Hepatocyte (in vitro differentiated cells): ENCODE data around the gene SLC7A14. TPM values are rescaled to one million over a fixed set of nuclear protein-coding genes. Genes with fewer than 3 reads are reported as not detected.

ENCODE experiments used
- DNase-seq: peaks from one replicate; pipeline ENCODE4 v3.0.0-alpha.2; 2016; ENCODE audit warnings: low spot score
- H2AFZ ChIP-seq: fragments of 200-600 bp; sonication (generic); 2 replicates; pipeline ENCODE4 v1.6.0; 2016; ENCODE audit warnings: antibody characterized with exemption, mild to moderate bottlenecking
- H3K27ac ChIP-seq: fragments of 200-600 bp; sonication (generic); 2 replicates; pipeline ENCODE4 v1.5.1; 2016; ENCODE audit warnings: mild to moderate bottlenecking
- H3K27me3 ChIP-seq: fragments of 200-600 bp; sonication (generic); 2 replicates; pipeline ENCODE4 v1.6.1; 2016
- H3K36me3 ChIP-seq: fragments of 200-600 bp; sonication (generic); replicated peaks from 2 replicates; pipeline ENCODE4 v1.5.1; 2016; ENCODE audit warnings: low read depth; ENCODE audit not compliant: insufficient read depth
- H3K4me1 ChIP-seq: fragments of 200-600 bp; sonication (generic); 2 replicates; pipeline ENCODE4 v1.5.1; 2016; ENCODE audit warnings: mild to moderate bottlenecking, moderate library complexity; ENCODE audit not compliant: insufficient read depth
- H3K4me2 ChIP-seq: fragments of 200-600 bp; sonication (generic); 2 replicates; pipeline ENCODE4 v1.6.0; 2016
- H3K4me3 ChIP-seq: fragments of 200-600 bp; sonication (generic); 2 replicates; pipeline ENCODE4 v1.5.1; 2016; ENCODE audit warnings: mild to moderate bottlenecking
- H3K79me2 ChIP-seq: fragments of 200-600 bp; sonication (generic); 2 replicates; pipeline ENCODE4 v1.6.0; 2017; ENCODE audit warnings: mild to moderate bottlenecking
- H3K9me2 ChIP-seq: fragments of 200-600 bp; sonication (generic); replicated peaks from 2 replicates; pipeline ENCODE4 v1.6.0; 2017; ENCODE audit warnings: mild to moderate bottlenecking; ENCODE audit not compliant: insufficient read depth
- H3K9me3 ChIP-seq: fragments of 200-600 bp; sonication (generic); 2 replicates; pipeline ENCODE4 v1.5.1; 2016; ENCODE audit warnings: low read depth, mild to moderate bottlenecking
- H4K20me1 ChIP-seq: fragments of 200-600 bp; sonication (generic); 2 replicates; pipeline ENCODE4 v1.6.0; 2016; ENCODE audit warnings: mild to moderate bottlenecking; ENCODE audit not compliant: insufficient read depth, poor library complexity, severe bottlenecking
- CTCF ChIP-seq: fragments of 200-600 bp; sonication (generic); IDR thresholded peaks from 2 replicates; pipeline ENCODE4 v1.5.1; 2016; ENCODE audit warnings: antibody characterized with exemption, mild to moderate bottlenecking; ENCODE audit not compliant: poor library complexity
- EZH2 ChIP-seq: fragments of 200-600 bp; sonication (generic); IDR thresholded peaks from 2 replicates; pipeline ENCODE4 v1.6.1; 2016; ENCODE audit warnings: antibody characterized with exemption, mild to moderate bottlenecking, borderline replicate concordance
- EZH2phosphoT487 ChIP-seq: fragments of 200-600 bp; sonication (generic); IDR thresholded peaks from one replicate; pipeline ENCODE4 v1.6.1; 2018; ENCODE audit warnings: antibody characterized with exemption, mild to moderate bottlenecking, low read depth, moderate library complexity; ENCODE audit not compliant: unreplicated experiment, severe bottlenecking
- WGBS: methylation state at CpG from one replicate; pipeline ENCODE4 v1.1.6; 2016; ENCODE audit warnings: low lambda C conversion rate; ENCODE audit errors: missing lambda C conversion rate; 5-methylcytosine and 5-hydroxymethylcytosine counted together
- polyA plus RNA-seq: library from polyadenylated mRNA; unstranded; fragments of >200 nt; fragmentation: Nextera tagmentation; extraction: Ambion mirVana; gene quantifications from 2 replicates; pipeline ENCODE4 v1.2.1, GENCODE V29; 2016
- total RNA-seq: library from RNA; depleted of rRNA; stranded (reverse); fragments of >200 nt; gene quantifications from 2 replicates; pipeline ENCODE4 v1.2.3, GENCODE V29; 2014

Gene SLC7A14
- total and polyA plus RNA-seq, 2 experiments from 2014 or later: 0.10 TPM; not detected in 1

GRCh38 chr3:170467007-170467406 lies 118.9 kb downstream of the SLC7A14 start:
- H3K4me3 ChIP-seq: no peak overlapping the region
- H3K4me1 ChIP-seq: peaks cover 26% of the 10 kb centered on the region
- no peaks in the 10 kb centered on the region for H3K9me3 ChIP-seq
- H2AFZ ChIP-seq: no peak overlapping the region
- H3K4me2 ChIP-seq: no peak overlapping the region
- H4K20me1 ChIP-seq: no peaks in the 10 kb centered on the region
- H3K9me2 ChIP-seq: no peaks in the 10 kb centered on the region
- no peaks in the 10 kb centered on the region for H3K27me3 ChIP-seq
- no peaks in the 10 kb centered on the region for H3K79me2 ChIP-seq
- TF ChIP-seq CTCF: no peak
- no peak for TF ChIP-seq EZH2phosphoT487
- TF ChIP-seq EZH2: no peak
- H3K27ac ChIP-seq: no peak overlapping the region
- no peaks in the 10 kb centered on the region for H3K36me3 ChIP-seq
- WGBS: 72% methylated on average over 14 of the region's 14 CpGs
- no peak for DNase-seq

GRCh38 chr3:170465955-170466354 lies 119.9 kb downstream of the SLC7A14 start:
- no peak overlapping the region for H2AFZ ChIP-seq
- no peaks in the 10 kb centered on the region for H3K79me2 ChIP-seq
- 61% methylated on average over 3 of the region's 3 CpGs for WGBS
- H4K20me1 ChIP-seq: no peaks in the 10 kb centered on the region
- no peak for DNase-seq
- no peaks in the 10 kb centered on the region for H3K9me2 ChIP-seq
- H3K4me1 ChIP-seq: peaks cover 23% of the 10 kb centered on the region
- H3K27ac ChIP-seq: no peak overlapping the region
- no peak overlapping the region for H3K4me3 ChIP-seq
- H3K27me3 ChIP-seq: no peaks in the 10 kb centered on the region
- TF ChIP-seq EZH2phosphoT487 (no peak), EZH2 (no peak)
- no peaks in the 10 kb centered on the region for H3K9me3 ChIP-seq
- no peaks in the 10 kb centered on the region for H3K36me3 ChIP-seq
- H3K4me2 ChIP-seq: no peak overlapping the region

GRCh38 chr3:170463011-170463410 lies 122.9 kb downstream of the SLC7A14 start:
- Histone ChIP-seq H4K20me1 (no peaks in the 10 kb centered on the region), H3K9me3 (no peaks in the 10 kb centered on the region), H3K79me2 (no peaks in the 10 kb centered on the region), H3K4me2 (no peak overlapping the region), H2AFZ (no peak overlapping the region), H3K36me3 (no peaks in the 10 kb centered on the region), H3K4me3 (no peak overlapping the region), H3K4me1 (peaks cover 4% of the 10 kb centered on the region), H3K27ac (no peak overlapping the region), H3K9me2 (no peaks in the 10 kb centered on the region), H3K27me3 (no peaks in the 10 kb centered on the region)
- no peak for DNase-seq
- WGBS: 71% methylated on average over 4 of the region's 4 CpGs
- no peak for TF ChIP-seq EZH2
- no peak for TF ChIP-seq EZH2phosphoT487
- no peak for TF ChIP-seq CTCF

DNA sequence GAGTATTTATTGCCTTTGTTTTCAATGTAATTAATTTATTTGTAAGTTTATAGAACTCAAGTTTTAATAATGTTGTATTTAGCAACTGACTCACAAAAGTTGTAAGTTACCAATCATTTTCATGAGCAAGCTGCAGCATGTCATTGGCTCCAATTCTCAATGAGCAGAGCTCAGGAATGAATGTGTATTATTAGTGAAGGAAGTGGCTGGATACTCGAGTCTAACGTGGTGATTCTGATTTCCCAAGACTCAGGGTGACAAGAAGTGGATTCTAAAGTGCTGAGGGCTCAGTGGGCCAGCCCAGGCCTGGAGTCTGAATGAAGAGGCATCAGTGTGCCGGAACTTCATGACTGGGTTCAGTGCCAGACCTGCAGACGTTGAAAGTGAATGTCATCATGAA lies 127.6 kb downstream of the SLC7A14 start:
- H2AFZ ChIP-seq: no peak overlapping the region
- no peaks in the 10 kb centered on the region for H3K9me3 ChIP-seq
- H3K4me1 ChIP-seq: no peaks in the 10 kb centered on the region
- no peaks in the 10 kb centered on the region for H4K20me1 ChIP-seq
- H3K79me2 ChIP-seq: no peaks in the 10 kb centered on the region
- H3K27me3 ChIP-seq: no peaks in the 10 kb centered on the region
- H3K9me2 ChIP-seq: no peaks in the 10 kb centered on the region
- no peak overlapping the region for H3K27ac ChIP-seq
- WGBS: 72% methylated on average over 3 of the region's 4 CpGs
- DNase-seq: no peak
- no peak overlapping the region for H3K4me2 ChIP-seq
- TF ChIP-seq CTCF (no peak), EZH2phosphoT487 (no peak), EZH2 (no peak)
- H3K36me3 ChIP-seq: no peaks in the 10 kb centered on the region
- H3K4me3 ChIP-seq: no peak overlapping the region
